CD4-positive, alpha-beta T cell (primary cell): ENCODE measurements around the gene PRRT1. TPM values are rescaled to one million over a fixed set of nuclear protein-coding genes. Genes with fewer than 3 reads are reported as not detected.
A peak's percentile ranks its signal among the peaks of the same experiment; 100 is the strongest.

Experiments
- ATAC-seq: fragments of 200-7000 bp; cut with Tn5 transposase; one replicate; pipeline ENCODE4 v1.10.0; 2022; ENCODE audit warnings: mild to moderate bottlenecking; ENCODE audit not compliant: poor library complexity
- CTCF ChIA-PET: fragments of 350-600 bp; sonication (Branson Sonifier 250); formaldehyde crosslinking; loops from one replicate; lab custom pipeline; 2021; ENCODE audit warnings: antibody characterized with exemption, inconsistent platforms; lab: Charles Lee
- POLR2A ChIA-PET: fragments of 350-600 bp; sonication (Branson Sonifier 250); formaldehyde crosslinking; loops from one replicate; lab custom pipeline; 2021; ENCODE audit warnings: antibody characterized with exemption, inconsistent platforms; lab: Charles Lee
- DNase-seq, 14 experiments: peaks; one replicate each; pipeline ENCODE4 v3.0.0-alpha.2; 2013 to 2020; ENCODE audit warnings: mixed read lengths in 2 of 14
- H3K27ac ChIP-seq, 2 donors: one replicate each; pipeline versions ENCODE4 v1.5.1 to v1.7.0; 2013; ENCODE audit warnings: low read length in 2 of 2, low read depth in 1 of 2, mild to moderate bottlenecking in 1 of 2
- H3K27me3 ChIP-seq, 2 experiments: 1 replicate in 1 of 2; 2 replicates in 1 of 2; pipeline versions ENCODE4 v1.6.1 to v1.7.0; 2013; ENCODE audit warnings: low read length in 2 of 2, control low read depth in 1 of 2, mild to moderate bottlenecking in 1 of 2, moderate library complexity in 1 of 2; ENCODE audit not compliant: insufficient read depth in 2 of 2, control insufficient read depth in 1 of 2
- H3K36me3 ChIP-seq: one replicate; pipeline ENCODE4 v1.6.1; 2013; ENCODE audit warnings: low read length, control low read depth; ENCODE audit not compliant: insufficient read depth
- H3K4me1 ChIP-seq: one replicate; pipeline ENCODE4 v1.6.1; 2013; ENCODE audit warnings: low read length, control low read depth; ENCODE audit not compliant: insufficient read depth
- H3K4me3 ChIP-seq: one replicate; pipeline ENCODE4 v1.5.1; 2013; ENCODE audit warnings: mild to moderate bottlenecking, low read length, moderate library complexity
- H3K9me3 ChIP-seq, 2 experiments: 1 replicate in 1 of 2; 2 replicates in 1 of 2; pipeline versions ENCODE4 v1.6.1 to v1.7.0; 2013; ENCODE audit warnings: low read length in 2 of 2, mild to moderate bottlenecking in 2 of 2, control low read depth in 1 of 2, moderate library complexity in 1 of 2; ENCODE audit not compliant: control insufficient read depth in 1 of 2, insufficient read depth in 1 of 2
- H3K27ac Mint-ChIP-seq: one replicate; pipeline ENCODE4 v1.8.0; 2020; ENCODE audit warnings: mixed read lengths
- H3K27me3 Mint-ChIP-seq: one replicate; pipeline ENCODE4 v1.8.0; 2021; ENCODE audit warnings: mixed read lengths
- H3K36me3 Mint-ChIP-seq: one replicate; pipeline ENCODE4 v1.8.0; 2021; ENCODE audit warnings: low read depth, mixed read lengths
- H3K4me1 Mint-ChIP-seq: one replicate; pipeline ENCODE4 v1.8.0; 2021; ENCODE audit warnings: low read depth, mixed read lengths
- H3K4me3 Mint-ChIP-seq: one replicate; pipeline ENCODE4 v1.8.0; 2020; ENCODE audit warnings: mild to moderate bottlenecking, mixed read lengths
- H3K9me3 Mint-ChIP-seq: one replicate; pipeline ENCODE4 v1.8.0; 2020; ENCODE audit warnings: mixed read lengths
- intact Hi-C, 2 experiments: fragments of 100-400 bp; cut with DNase I in 1 of 2; cut with micrococcal nuclease in 1 of 2; formaldehyde crosslinking; loops; one replicate each; pipeline versions ENCODE4 v1.15.1 to v1.9.0; 2023 to 2025; cut with DNase I, micrococcal nuclease
- total RNA-seq, 174 experiments: library from RNA in 2 of 174; stranded (reverse) in 2 of 174; gene quantifications; one replicate each; pipeline ENCODE4 v1.2.3 and lab custom pipeline; 2021 to 2026
- TF ChIP-seq, protein P1 (sequence below): fragments of 200-600 bp; IDR thresholded peaks from one replicate; pipeline ENCODE4 v1.8.0; 2022; ENCODE audit warnings: antibody characterized with exemption, mild to moderate bottlenecking

PRRT1 gene
- total RNA-seq, 2 experiments from 2014 or later: 2.6 to 3.2 TPM

DNA sequence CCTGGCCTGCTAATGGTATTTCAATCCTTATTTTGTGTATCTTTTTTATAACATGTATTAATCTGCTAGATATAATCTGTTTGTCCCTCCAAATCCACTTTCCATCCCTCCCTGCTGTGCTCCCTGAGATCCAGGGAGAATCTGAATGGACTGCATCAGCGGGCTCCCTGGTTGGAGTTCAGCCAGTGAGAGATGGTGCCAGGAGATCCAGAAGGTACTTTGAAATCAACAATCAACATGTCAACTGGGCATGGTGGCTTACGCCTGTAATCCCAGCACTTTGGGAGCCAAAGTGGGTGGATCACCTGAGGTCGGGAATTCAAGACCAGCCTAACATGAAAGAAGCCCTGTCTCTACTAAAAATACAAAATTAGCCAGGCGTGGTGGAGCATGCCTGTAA lies 28.1 kb downstream of the PRRT1 start:
- Mint-ChIP-seq H3K27me3 (no peaks in the 10 kb centered on the region), H3K27ac (no peak overlapping the region), H3K9me3 (no peaks in the 10 kb centered on the region), H3K36me3 (peaks cover 86% of the 10 kb centered on the region), H3K4me1 (peaks cover 46% of the 10 kb centered on the region), H3K4me3 (no peak overlapping the region)
- ChIA-PET CTCF (no interaction called here), POLR2A (interaction anchor here (1.1 kb wide), 1 partner anchor 17 kb away, joined by 3 read pairs; no protein-coding TSS in a partner anchor)
- H3K27ac ChIP-seq: no peak overlapping the region
- TF ChIP-seq, protein P1, sequence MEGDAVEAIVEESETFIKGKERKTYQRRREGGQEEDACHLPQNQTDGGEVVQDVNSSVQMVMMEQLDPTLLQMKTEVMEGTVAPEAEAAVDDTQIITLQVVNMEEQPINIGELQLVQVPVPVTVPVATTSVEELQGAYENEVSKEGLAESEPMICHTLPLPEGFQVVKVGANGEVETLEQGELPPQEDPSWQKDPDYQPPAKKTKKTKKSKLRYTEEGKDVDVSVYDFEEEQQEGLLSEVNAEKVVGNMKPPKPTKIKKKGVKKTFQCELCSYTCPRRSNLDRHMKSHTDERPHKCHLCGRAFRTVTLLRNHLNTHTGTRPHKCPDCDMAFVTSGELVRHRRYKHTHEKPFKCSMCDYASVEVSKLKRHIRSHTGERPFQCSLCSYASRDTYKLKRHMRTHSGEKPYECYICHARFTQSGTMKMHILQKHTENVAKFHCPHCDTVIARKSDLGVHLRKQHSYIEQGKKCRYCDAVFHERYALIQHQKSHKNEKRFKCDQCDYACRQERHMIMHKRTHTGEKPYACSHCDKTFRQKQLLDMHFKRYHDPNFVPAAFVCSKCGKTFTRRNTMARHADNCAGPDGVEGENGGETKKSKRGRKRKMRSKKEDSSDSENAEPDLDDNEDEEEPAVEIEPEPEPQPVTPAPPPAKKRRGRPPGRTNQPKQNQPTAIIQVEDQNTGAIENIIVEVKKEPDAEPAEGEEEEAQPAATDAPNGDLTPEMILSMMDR: no peak
- ATAC-seq (no peak), DNase-seq (no peak)
- no peak overlapping the region for H3K4me3 ChIP-seq
- peaks cover 34% of the 10 kb centered on the region for H3K4me1 ChIP-seq
- no peaks in the 10 kb centered on the region for H3K9me3 ChIP-seq
- no peaks in the 10 kb centered on the region for H3K27me3 ChIP-seq
- H3K36me3 ChIP-seq: peaks cover 70% of the 10 kb centered on the region
- intact Hi-C loops: loop anchor here in 1 of 2 experiments (10.0 kb wide), 1 partner anchor 731 kb away; the partner anchor contains the start of genes PSMB9 and TAP1

DNA sequence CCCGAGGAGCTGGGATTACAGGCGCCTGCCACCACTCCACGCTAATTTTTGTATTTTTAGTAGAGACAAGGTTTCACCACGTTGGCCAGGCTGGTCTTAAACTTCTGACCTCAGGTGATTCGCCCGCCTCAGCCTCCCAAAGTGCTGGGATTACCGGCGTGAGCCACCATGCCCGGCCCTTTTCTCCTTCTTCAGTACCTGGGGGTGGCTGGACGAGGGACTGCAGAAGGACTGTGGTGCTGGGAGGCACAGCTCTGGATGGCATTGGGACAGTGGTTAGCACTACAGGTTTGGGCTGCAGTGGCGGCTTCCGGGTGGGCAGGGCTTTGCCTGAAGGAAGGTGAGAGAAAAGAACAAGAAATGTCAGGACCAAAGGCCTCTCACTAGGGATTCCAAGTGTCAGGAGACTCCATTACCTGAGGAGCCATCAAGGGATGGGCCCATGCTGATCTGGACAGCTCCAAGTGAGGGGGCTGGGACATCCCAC lies 31.1 kb downstream of the PRRT1 start:
- intact Hi-C loops: loop anchor here in 1 of 2 experiments (10.0 kb wide), 1 partner anchor 734 kb away; the partner anchor contains the start of genes PSMB9 and TAP1
- CTCF ChIA-PET: no interaction called here
- Histone ChIP-seq H3K4me1 (peaks cover 10% of the 10 kb centered on the region), H3K4me3 (no peak overlapping the region), H3K36me3 (peaks cover 86% of the 10 kb centered on the region), H3K9me3 (no peaks in the 10 kb centered on the region), H3K27me3 (no peaks in the 10 kb centered on the region), H3K27ac (no peak overlapping the region)
- Mint-ChIP-seq H3K9me3 (no peaks in the 10 kb centered on the region), H3K27me3 (no peaks in the 10 kb centered on the region), H3K36me3 (peaks cover 92% of the 10 kb centered on the region), H3K4me3 (no peak overlapping the region), H3K4me1 (peaks cover 21% of the 10 kb centered on the region), H3K27ac (no peak overlapping the region)
- DNase-seq: no peak
- ATAC-seq: no peak
- POLR2A ChIA-PET: no interaction called here
- TF ChIP-seq, protein P1: no peak

DNA sequence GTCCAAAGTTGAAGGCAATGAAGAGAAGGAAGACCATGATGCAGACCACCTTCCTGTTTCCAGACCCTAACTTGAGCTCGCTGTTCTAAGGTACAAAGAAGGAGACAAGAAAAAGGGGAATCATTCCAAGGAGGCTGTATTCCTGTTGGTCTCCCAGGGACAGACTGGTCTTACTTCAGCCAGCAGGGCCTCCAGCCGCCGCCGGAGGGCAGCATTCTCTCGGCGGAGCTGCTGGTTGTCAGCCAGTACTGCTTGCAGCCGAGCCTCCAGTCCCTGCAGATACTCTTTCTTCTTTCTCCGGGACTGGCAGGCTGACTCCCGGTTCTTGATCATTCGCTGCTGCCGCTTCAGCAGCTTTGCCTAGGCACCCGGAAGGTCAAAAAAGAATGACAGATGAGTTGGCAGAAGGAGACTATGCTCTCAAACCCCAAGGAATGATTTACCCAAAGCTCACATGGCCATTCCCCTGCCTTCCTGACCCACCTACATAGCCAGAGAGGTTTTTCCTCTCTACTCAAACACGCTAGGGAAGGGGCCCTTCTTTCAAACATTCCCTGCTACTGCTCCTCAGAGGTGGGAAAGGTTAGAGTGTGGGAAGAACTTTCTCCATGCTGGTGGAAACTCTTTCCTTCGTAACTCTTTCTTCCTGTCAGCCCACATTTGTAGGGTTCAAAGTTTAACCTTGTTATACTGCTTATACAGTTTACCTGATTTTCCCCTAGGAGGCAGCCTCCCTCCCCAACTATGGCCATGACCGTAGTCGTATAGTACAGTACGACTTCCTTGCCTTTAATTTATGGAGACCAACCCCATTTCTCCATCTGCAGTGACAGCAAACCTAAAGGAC lies 32.7 kb downstream of the PRRT1 start:
- Mint-ChIP-seq H3K36me3 (peaks cover 93% of the 10 kb centered on the region), H3K27me3 (no peaks in the 10 kb centered on the region), H3K4me1 (peaks cover 13% of the 10 kb centered on the region), H3K4me3 (no peak overlapping the region), H3K9me3 (no peaks in the 10 kb centered on the region), H3K27ac (no peak overlapping the region)
- ChIA-PET POLR2A (interaction anchor here (0.6 to 3.2 kb wide), 5 partner anchors 9 to 160 kb away, joined by 3 to 18 read pairs (median 5); partner anchors contain the start of genes ATF6B, GPSM3, PBX2 and SKIC2), CTCF (interaction anchor here (0.6 to 2.0 kb wide), 10 partner anchors 9 to 77 kb away, joined by 3 to 11 read pairs (median 5); partner anchors contain the start of genes ATF6B, FKBPL and PRRT1)
- DNase-seq (peak; percentile 44 to 83 (median 64)), ATAC-seq (peak; percentile 82)
- Histone ChIP-seq H3K9me3 (no peaks in the 10 kb centered on the region), H3K4me3 (no peak overlapping the region), H3K36me3 (peaks cover 81% of the 10 kb centered on the region), H3K27me3 (no peaks in the 10 kb centered on the region), H3K27ac (no peak overlapping the region), H3K4me1 (peaks cover 10% of the 10 kb centered on the region)
- TF ChIP-seq, protein P1: peak; percentile 81
- intact Hi-C loops: loop anchor here (1.0 to 5.0 kb wide), 5 partner anchors 35 to 123 kb away; partner anchors contain the start of genes PPT2 (in 2 of the 2) and GPSM3 (in 1 of the 2)
